T-cell (primary cell): ENCODE data around the gene RIOX2. TPM values are rescaled to one million over a fixed set of nuclear protein-coding genes. Genes with fewer than 3 reads are reported as not detected.
"Not testable (repeated sequence)": the region's sequence is repeated elsewhere in the genome, so short reads cannot be mapped to it uniquely, and the experiment has no call there.

Experiments
- ATAC-seq, 4 experiments: fragments of 200-7000 bp in 3 of 4; fragments of 150-1000 bp in 1 of 4; cut with Tn5 transposase; replicated peaks in 1 of 4; 1 replicate in 3 of 4; 2 replicates in 1 of 4; pipeline ENCODE4 v1.10.0; 2021; ENCODE audit warnings: moderate library complexity in 3 of 4, mild to moderate bottlenecking in 2 of 4, moderate number of reproducible peaks in 1 of 4
- CTCF ChIA-PET, 2 donors: fragments of 300-600 bp; sonication (Branson Sonifier 250); formaldehyde crosslinking; loops; one replicate each; lab custom pipeline; 2022; ENCODE audit warnings: antibody characterized with exemption in 2 of 2; lab: Charles Lee
- POLR2A ChIA-PET, 2 donors: fragments of 300-600 bp; sonication (Branson Sonifier 250); formaldehyde crosslinking; loops; one replicate each; lab custom pipeline; 2022; ENCODE audit warnings: antibody characterized with exemption in 2 of 2; lab: Charles Lee
- DNase-seq, 35 experiments: peaks; one replicate each; pipeline versions ENCODE4 v3.0.0 to v3.0.0-alpha.2; 2013 to 2023
- H3K27ac ChIP-seq: one replicate; pipeline ENCODE4 v1.5.1; 2013; ENCODE audit warnings: low read length
- H3K27me3 ChIP-seq, 2 experiments: replicated peaks in 1 of 2; 1 replicate in 1 of 2; 2 replicates in 1 of 2; pipeline versions ENCODE4 v1.6.1 to v1.7.0; 2013; ENCODE audit warnings: low read length in 1 of 2, mixed read lengths in 1 of 2; ENCODE audit not compliant: control insufficient read depth in 2 of 2, insufficient read depth in 2 of 2; ENCODE audit errors: extremely low read depth in 1 of 2
- H3K36me3 ChIP-seq, 2 donors: 1 replicate in 1 of 2; 2 replicates in 1 of 2; pipeline versions ENCODE4 v1.6.1 to v1.7.0; 2013; ENCODE audit warnings: low read length in 1 of 2; ENCODE audit not compliant: control insufficient read depth in 2 of 2, insufficient read depth in 1 of 2; ENCODE audit errors: extremely low read depth in 1 of 2
- H3K4me1 ChIP-seq, 2 experiments: 1 replicate in 1 of 2; 2 replicates in 1 of 2; pipeline versions ENCODE4 v1.6.1 to v1.7.0; 2013; ENCODE audit warnings: low read length in 2 of 2, mixed read lengths in 1 of 2; ENCODE audit not compliant: insufficient read depth in 2 of 2, control insufficient read depth in 1 of 2; ENCODE audit errors: extremely low read depth in 1 of 2
- H3K4me3 ChIP-seq, 2 donors: 1 replicate in 1 of 2; 2 replicates in 1 of 2; pipeline versions ENCODE4 v1.5.1 to v1.7.0; 2013; ENCODE audit warnings: mild to moderate bottlenecking in 2 of 2, low read length in 1 of 2, moderate library complexity in 1 of 2; ENCODE audit not compliant: control insufficient read depth in 1 of 2; ENCODE audit errors: extremely low read depth in 1 of 2
- H3K9me3 ChIP-seq: 2 replicates; pipeline ENCODE4 v1.7.0; 2013
- H3K27ac Mint-ChIP-seq, 2 donors: one replicate each; pipeline ENCODE4 v1.8.0; 2020 to 2021; ENCODE audit warnings: mild to moderate bottlenecking in 2 of 2, mixed read lengths in 2 of 2
- H3K27me3 Mint-ChIP-seq, 2 donors: one replicate each; pipeline ENCODE4 v1.8.0; 2021 to 2022; ENCODE audit warnings: mixed read lengths in 2 of 2
- H3K36me3 Mint-ChIP-seq: one replicate; pipeline ENCODE4 v1.8.0; 2021; ENCODE audit warnings: mixed read lengths
- H3K4me1 Mint-ChIP-seq, 3 donors: one replicate each; pipeline ENCODE4 v1.8.0; 2020 to 2022; ENCODE audit warnings: mixed read lengths in 3 of 3, mild to moderate bottlenecking in 1 of 3
- H3K4me3 Mint-ChIP-seq, 3 donors: one replicate each; pipeline ENCODE4 v1.8.0; 2020 to 2022; ENCODE audit warnings: mild to moderate bottlenecking in 3 of 3, mixed read lengths in 3 of 3, moderate library complexity in 3 of 3
- H3K9me3 Mint-ChIP-seq, 3 donors: one replicate each; pipeline ENCODE4 v1.8.0; 2020 to 2022; ENCODE audit warnings: mixed read lengths in 3 of 3
- WGBS: methylation state at CpG from one replicate; pipeline ENCODE4 v1.1.5; 2013; ENCODE audit warnings: missing lambda C conversion rate; ENCODE audit not compliant: insufficient coverage; 5-methylcytosine and 5-hydroxymethylcytosine counted together
- total RNA-seq, 35 experiments: library from RNA in 6 of 35; stranded (reverse) in 6 of 35; fragments of 120-200 nt in 1 of 35; gene quantifications; one replicate each; pipeline versions ENCODE4 v1.2.1 to v1.2.4 and lab custom pipeline; 2013 to 2026

RIOX2 gene
- total RNA-seq, 5 donors from 2014 or later (not counting 1 experiment from before 2014, with no cell fraction given) = 22.8 to 34.7 (median 30.9) TPM

DNA sequence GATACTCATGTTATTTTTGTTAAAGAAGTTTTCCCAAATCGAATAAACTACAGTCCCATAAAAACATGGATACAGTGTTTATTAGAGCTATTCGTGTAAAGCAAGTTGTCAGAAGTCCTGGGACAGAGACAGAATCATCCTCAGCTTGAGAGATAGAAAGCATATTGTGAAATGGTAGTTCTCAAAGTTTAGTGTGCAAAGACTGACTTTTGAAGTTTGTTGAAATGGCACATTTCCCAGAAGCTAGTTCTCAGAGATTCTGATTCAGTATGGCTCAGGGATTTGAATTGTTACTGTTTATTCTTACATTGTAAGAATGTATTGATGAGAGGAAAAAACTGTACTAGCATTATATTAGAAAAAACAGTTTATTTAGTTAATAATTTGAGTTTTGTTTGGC is 40.7 kb upstream of the RIOX2 start:
- Mint-ChIP-seq H3K4me3 (no peak overlapping the region), H3K36me3 (no peaks in the 10 kb centered on the region), H3K9me3 (no peaks in the 10 kb centered on the region), H3K27ac (no peak overlapping the region), H3K27me3 (no peaks in the 10 kb centered on the region), H3K4me1 (peaks cover 0 to 8% (median 0%) of the 10 kb centered on the region in 3 donors)
- POLR2A ChIA-PET = no interaction called here
- CTCF ChIA-PET = interaction anchor here (1.8 to 2.6 kb wide), 3 partner anchors 9 to 11 kb away, joined by 4 to 17 read pairs (median 7); no protein-coding TSS in a partner anchor
- Histone ChIP-seq H3K4me3 (no peak overlapping the region), H3K27me3 (no peaks in the 10 kb centered on the region), H3K4me1 (no peaks in the 10 kb centered on the region), H3K9me3 (no peaks in the 10 kb centered on the region), H3K36me3 (no peaks in the 10 kb centered on the region), H3K27ac (no peak overlapping the region)
- ATAC-seq (no peak), DNase-seq (no peak)
- WGBS = no CpG with 5 or more reads among the region's 2 CpGs

- H3K27me3 ChIP-seq, H3K9me3 Mint-ChIP-seq, H3K4me1 ChIP-seq, POLR2A ChIA-PET, H3K36me3 Mint-ChIP-seq, H3K27ac ChIP-seq, DNase-seq, H3K27ac Mint-ChIP-seq, H3K36me3 ChIP-seq, H3K4me3 ChIP-seq, ATAC-seq, H3K4me3 Mint-ChIP-seq, H3K9me3 ChIP-seq, H3K27me3 Mint-ChIP-seq: not testable (repeated sequence)
- 93% methylated on average over 3 of the region's 4 CpGs for WGBS
- CTCF ChIA-PET = interaction anchor here (0.6 to 1.2 kb wide), 6 partner anchors 10 to 471 kb away, joined by 3 to 6 read pairs (median 4); no protein-coding TSS in a partner anchor
- peaks cover 4 to 25% (median 16%) of the 10 kb centered on the region in 3 donors for H3K4me1 Mint-ChIP-seq
Measured at GRCh38 chr3:98010883-98011449, 38.7 kb upstream of the RIOX2 start.

DNA sequence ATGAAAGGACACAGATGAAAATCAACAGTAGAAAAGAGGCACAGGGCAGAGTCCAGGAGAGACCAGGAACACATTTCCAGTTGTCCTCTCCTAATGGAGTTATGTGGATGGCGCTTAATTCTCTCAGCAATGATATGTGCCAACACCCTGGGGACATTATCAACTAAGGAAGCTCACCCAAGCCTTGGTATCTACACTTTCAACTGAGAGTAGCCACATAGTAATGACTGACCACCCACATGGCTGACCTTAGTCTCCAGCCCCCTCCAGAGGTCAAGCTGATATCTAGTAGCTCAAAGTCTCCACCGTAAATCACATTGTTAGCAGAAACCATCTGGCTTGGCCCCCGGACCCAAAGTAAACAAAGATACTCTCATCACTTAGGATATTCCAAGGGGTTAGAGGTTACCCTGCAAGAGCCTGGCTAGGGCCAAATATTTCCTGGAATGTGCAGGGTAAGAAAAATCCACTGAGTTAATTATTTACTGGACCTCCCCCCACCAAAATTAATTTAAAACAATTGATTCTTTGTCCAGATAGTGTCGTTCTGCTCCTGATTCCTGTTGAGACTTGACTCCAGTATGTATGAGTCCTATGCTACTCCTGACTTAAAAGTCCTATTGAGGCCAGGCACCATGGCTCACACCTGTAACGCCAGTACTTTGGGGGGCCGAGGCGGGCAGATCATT is 38.1 kb upstream of the RIOX2 start:
- Mint-ChIP-seq H3K9me3 (no peaks in the 10 kb centered on the region), H3K27ac (no peak overlapping the region), H3K36me3 (no peaks in the 10 kb centered on the region), H3K27me3 (no peaks in the 10 kb centered on the region), H3K4me3 (no peak overlapping the region), H3K4me1 (peaks cover 4 to 25% (median 16%) of the 10 kb centered on the region in 3 donors)
- Histone ChIP-seq H3K4me3 (no peak overlapping the region), H3K4me1 (no peaks in the 10 kb centered on the region), H3K27me3 (no peaks in the 10 kb centered on the region), H3K9me3 (no peaks in the 10 kb centered on the region), H3K27ac (no peak overlapping the region), H3K36me3 (no peaks in the 10 kb centered on the region)
- CTCF ChIA-PET = interaction anchor here in 1 of 2 donors (0.7 kb wide), 1 partner anchor 14 kb away, joined by 4 read pairs; no protein-coding TSS in a partner anchor
- no peak for DNase-seq
- WGBS = 100% methylated on average over 4 of the region's 7 CpGs
- no peak for ATAC-seq
- POLR2A ChIA-PET = no interaction called here

DNA sequence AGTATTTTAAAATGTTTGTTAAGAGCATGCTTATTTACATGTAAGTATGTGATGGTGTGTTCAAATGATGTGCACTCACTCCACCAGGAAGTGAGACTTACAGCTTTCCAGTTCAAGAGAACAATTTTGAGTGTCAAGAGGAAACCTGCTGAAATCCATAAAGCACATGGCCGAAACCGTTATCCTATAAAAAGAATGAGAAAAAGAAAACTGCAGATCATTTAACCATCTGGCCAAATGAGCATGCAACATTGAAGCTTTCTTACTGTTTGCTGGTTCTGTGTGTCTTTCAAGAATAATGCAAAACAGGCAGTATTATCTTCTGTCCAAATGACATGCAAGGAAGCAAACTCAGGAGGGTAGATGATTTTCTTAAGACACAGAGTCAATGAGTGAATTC is 36.6 kb upstream of the RIOX2 start:
- Mint-ChIP-seq H3K4me3 (no peak overlapping the region), H3K27ac (no peak overlapping the region), H3K36me3 (no peaks in the 10 kb centered on the region), H3K27me3 (no peaks in the 10 kb centered on the region), H3K9me3 (no peaks in the 10 kb centered on the region), H3K4me1 (peaks cover 5 to 35% (median 23%) of the 10 kb centered on the region in 3 donors)
- no CpG with 5 or more reads among the region's 2 CpGs for WGBS
- Histone ChIP-seq H3K27ac (no peak overlapping the region), H3K36me3 (no peaks in the 10 kb centered on the region), H3K4me3 (no peak overlapping the region), H3K27me3 (no peaks in the 10 kb centered on the region), H3K4me1 (peaks cover 0 to under 1% of the 10 kb centered on the region in 2 experiments), H3K9me3 (no peaks in the 10 kb centered on the region)
- ATAC-seq = no peak
- ChIA-PET CTCF (interaction anchor here in 1 of 2 donors (1.5 kb wide), 1 partner anchor 13 kb away, joined by 3 read pairs; no protein-coding TSS in a partner anchor), POLR2A (no interaction called here)
- no peak for DNase-seq

- Mint-ChIP-seq H3K36me3 (no peaks in the 10 kb centered on the region), H3K27ac (no peak overlapping the region), H3K9me3 (no peaks in the 10 kb centered on the region), H3K27me3 (no peaks in the 10 kb centered on the region), H3K4me1 (peaks cover 11 to 48% (median 29%) of the 10 kb centered on the region in 3 donors), H3K4me3 (no peak overlapping the region)
- peaks cover 0 to 8% of the 10 kb centered on the region in 2 experiments for H3K4me1 ChIP-seq
- CTCF ChIA-PET = no interaction called here
- no peaks in the 10 kb centered on the region for H3K36me3 ChIP-seq
- POLR2A ChIA-PET = no interaction called here
- no peaks in the 10 kb centered on the region for H3K9me3 ChIP-seq
- WGBS = no CpG with 5 or more reads among the region's 2 CpGs
- DNase-seq (no peak), ATAC-seq (no peak)
- H3K27ac ChIP-seq = no peak overlapping the region
- no peak overlapping the region for H3K4me3 ChIP-seq
- no peaks in the 10 kb centered on the region for H3K27me3 ChIP-seq
Measured at GRCh38 chr3:98005438-98005837, 33.2 kb upstream of the RIOX2 start.

DNA sequence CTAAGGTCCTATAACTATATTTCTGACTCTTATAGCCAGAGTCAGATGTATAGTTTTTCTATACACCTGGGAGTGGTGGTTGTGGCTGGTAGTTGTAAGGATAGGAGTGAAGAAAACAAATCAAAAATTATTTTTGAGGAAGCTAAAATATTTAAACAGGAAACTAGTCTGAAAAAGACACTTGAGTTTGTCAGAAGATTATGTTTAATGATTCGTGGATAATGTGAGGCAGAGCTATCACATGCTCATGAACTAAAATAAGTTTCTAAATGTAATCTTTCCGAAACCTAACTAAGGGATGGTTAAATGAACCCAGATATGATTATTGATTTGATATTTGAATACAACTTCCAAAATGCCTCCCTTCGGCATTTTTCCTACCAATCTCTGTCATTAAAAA is 32.5 kb upstream of the RIOX2 start:
- Mint-ChIP-seq H3K36me3 (no peaks in the 10 kb centered on the region), H3K27me3 (no peaks in the 10 kb centered on the region), H3K9me3 (no peaks in the 10 kb centered on the region), H3K4me1 (peaks cover 11 to 48% (median 29%) of the 10 kb centered on the region in 3 donors), H3K4me3 (no peak overlapping the region), H3K27ac (no peak overlapping the region)
- ATAC-seq (no peak), DNase-seq (no peak)
- ChIA-PET POLR2A (no interaction called here), CTCF (interaction anchor here (0.6 to 0.7 kb wide), 2 partner anchors 238 to 902 kb away, joined by 3 read pairs; no protein-coding TSS in a partner anchor)
- Histone ChIP-seq H3K27ac (no peak overlapping the region), H3K27me3 (no peaks in the 10 kb centered on the region), H3K9me3 (no peaks in the 10 kb centered on the region), H3K36me3 (no peaks in the 10 kb centered on the region), H3K4me3 (no peak overlapping the region), H3K4me1 (peaks cover 0 to 8% of the 10 kb centered on the region in 2 experiments)
- WGBS = no CpG with 5 or more reads among the region's 3 CpGs
